Measurements from ENCODE around the gene CCDC127. TPM values are rescaled to one million over a fixed set of nuclear protein-coding genes. Genes with fewer than 3 reads are reported as not detected.

The CCDC127 gene
- total RNA-seq, 1 donor: 4.3 TPM

DNA sequence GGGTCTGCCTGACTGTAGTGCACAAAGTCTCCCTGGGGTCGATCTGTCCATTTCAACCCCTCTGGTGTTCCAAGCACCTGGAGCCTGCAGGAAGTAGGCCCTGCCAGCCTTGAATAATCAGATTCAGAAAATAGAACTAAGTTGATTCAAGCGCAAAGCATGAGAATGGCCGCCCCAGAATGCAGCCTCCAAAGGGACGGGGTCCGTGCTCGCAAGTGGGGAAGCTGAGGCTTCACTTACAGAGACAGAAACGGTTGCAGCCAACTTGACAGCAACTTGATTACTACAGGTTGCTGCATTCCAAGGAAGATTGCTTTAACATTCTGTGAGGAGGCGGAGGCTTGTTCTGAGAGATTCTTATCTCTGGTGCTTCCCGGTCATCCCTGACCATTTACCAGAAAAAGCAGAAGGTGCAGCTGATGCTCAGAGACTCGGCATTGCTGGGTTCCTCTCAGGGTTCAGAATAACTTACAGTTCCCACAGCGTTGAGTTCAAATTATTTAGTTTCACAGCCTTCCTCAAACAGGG is 41.6 kb downstream of the CCDC127 start:
- Histone ChIP-seq H3K4me3 (ENCODE audit: insufficient read depth, low read length) (no peak overlapping the region), H3K4me2 (ENCODE audit: insufficient read depth, low read length) (no peak overlapping the region), H2AFZ (ENCODE audit: low read length) (no peak overlapping the region), H4K20me1 (ENCODE audit: insufficient read depth, low read length) (no peaks in the 10 kb centered on the region), H3K27me3 (ENCODE audit: insufficient read depth, low read length) (peaks cover 39% of the 10 kb centered on the region), H3K4me1 (ENCODE audit: insufficient read depth, low read length) (no peaks in the 10 kb centered on the region), H3K36me3 (ENCODE audit: insufficient read depth, low read length) (no peaks in the 10 kb centered on the region), H3K79me2 (ENCODE audit: insufficient read depth, low read length) (no peaks in the 10 kb centered on the region), H3K9me3 (ENCODE audit: low read depth, low read length) (no peaks in the 10 kb centered on the region), H3K27ac (ENCODE audit: low read depth, low read length) (no peak overlapping the region)
- TF ChIP-seq CTCF (IDR thresholded peaks at IDR 0.05; ENCODE audit: extremely low read depth, low read depth, low read length): no peak
- DNase-seq (ENCODE audit: insufficient read length, low spot score, missing footprints): peak; percentile 39

DNA sequence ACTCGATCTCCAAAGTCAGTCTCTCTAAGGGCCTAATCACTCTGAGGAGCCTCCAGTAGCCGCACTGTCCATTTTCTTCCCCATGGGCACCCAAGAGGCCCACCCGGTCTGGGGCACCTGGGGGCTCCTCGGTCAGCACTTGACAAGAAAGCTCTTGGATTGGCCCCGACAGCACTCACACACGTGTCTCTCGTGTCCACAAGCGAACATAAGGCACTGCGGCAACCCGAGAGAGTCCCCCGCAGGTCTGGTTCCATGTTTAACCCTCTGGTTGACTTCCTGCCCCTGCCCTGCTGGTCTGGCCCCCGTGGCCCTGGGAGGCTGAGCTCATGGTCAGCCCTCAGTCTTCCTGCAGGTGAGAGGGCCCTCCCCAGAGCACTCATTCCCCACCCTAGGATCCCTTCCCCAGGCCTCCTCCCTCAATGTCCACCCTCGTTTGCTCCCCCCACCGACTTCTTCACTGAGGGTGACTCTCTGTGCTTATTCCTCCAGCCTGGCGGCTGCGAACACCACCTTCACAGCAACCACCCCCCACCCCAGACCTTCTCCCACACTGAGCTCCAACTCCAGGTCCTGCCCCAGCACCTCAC is 43.0 kb downstream of the CCDC127 start:
- Histone ChIP-seq H3K9me3 (ENCODE audit: low read depth, low read length) (no peaks in the 10 kb centered on the region), H3K79me2 (ENCODE audit: insufficient read depth, low read length) (no peaks in the 10 kb centered on the region), H2AFZ (ENCODE audit: low read length) (no peak overlapping the region), H3K4me3 (ENCODE audit: insufficient read depth, low read length) (no peak overlapping the region), H3K27me3 (ENCODE audit: insufficient read depth, low read length) (peaks cover 26% of the 10 kb centered on the region), H3K4me2 (ENCODE audit: insufficient read depth, low read length) (no peak overlapping the region), H3K27ac (ENCODE audit: low read depth, low read length) (no peak overlapping the region), H4K20me1 (ENCODE audit: insufficient read depth, low read length) (no peaks in the 10 kb centered on the region), H3K36me3 (ENCODE audit: insufficient read depth, low read length) (no peaks in the 10 kb centered on the region), H3K4me1 (ENCODE audit: insufficient read depth, low read length) (no peaks in the 10 kb centered on the region)
- no peak for TF ChIP-seq CTCF (IDR thresholded peaks at IDR 0.05; ENCODE audit: extremely low read depth, low read depth, low read length)
- DNase-seq (ENCODE audit: insufficient read length, low spot score, missing footprints): peak; percentile 36

DNA sequence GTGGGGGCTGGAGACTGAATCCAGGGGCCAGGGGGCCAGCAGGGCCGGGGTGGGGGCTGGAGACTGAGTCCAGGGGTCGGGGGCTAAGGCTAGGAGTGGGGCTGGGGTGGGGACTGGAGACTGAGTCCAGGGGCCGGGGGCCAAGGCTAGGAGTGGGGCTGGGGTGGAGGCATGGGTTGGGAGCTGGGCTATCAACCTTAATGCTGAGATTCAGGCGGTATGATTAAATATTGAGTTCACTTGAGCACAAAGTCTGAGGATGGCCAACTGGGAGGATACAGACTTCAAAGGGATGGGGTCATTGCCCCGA is 43.7 kb downstream of the CCDC127 start:
- Histone ChIP-seq H3K4me1 (ENCODE audit: insufficient read depth, low read length) (peaks cover 7% of the 10 kb centered on the region), H4K20me1 (ENCODE audit: insufficient read depth, low read length) (no peaks in the 10 kb centered on the region), H3K9me3 (ENCODE audit: low read depth, low read length) (no peaks in the 10 kb centered on the region), H3K79me2 (ENCODE audit: insufficient read depth, low read length) (no peaks in the 10 kb centered on the region), H2AFZ (ENCODE audit: low read length) (no peak overlapping the region), H3K4me3 (ENCODE audit: insufficient read depth, low read length) (no peak overlapping the region), H3K27ac (ENCODE audit: low read depth, low read length) (no peak overlapping the region), H3K4me2 (ENCODE audit: insufficient read depth, low read length) (no peak overlapping the region), H3K36me3 (ENCODE audit: insufficient read depth, low read length) (no peaks in the 10 kb centered on the region), H3K27me3 (ENCODE audit: insufficient read depth, low read length) (peaks cover 24% of the 10 kb centered on the region)
- peak; percentile 64 for DNase-seq (ENCODE audit: insufficient read length, low spot score, missing footprints)
- TF ChIP-seq CTCF (IDR thresholded peaks at IDR 0.05; ENCODE audit: extremely low read depth, low read depth, low read length): no peak

GRCh38 chr5:173392-174290 is 44.3 kb downstream of the CCDC127 start:
- Histone ChIP-seq H3K9me3 (ENCODE audit: low read depth, low read length) (no peaks in the 10 kb centered on the region), H3K36me3 (ENCODE audit: insufficient read depth, low read length) (no peaks in the 10 kb centered on the region), H3K27ac (ENCODE audit: low read depth, low read length) (no peak overlapping the region), H3K27me3 (ENCODE audit: insufficient read depth, low read length) (peaks cover 18% of the 10 kb centered on the region), H3K79me2 (ENCODE audit: insufficient read depth, low read length) (no peaks in the 10 kb centered on the region), H3K4me1 (ENCODE audit: insufficient read depth, low read length) (peaks cover 13% of the 10 kb centered on the region), H4K20me1 (ENCODE audit: insufficient read depth, low read length) (no peaks in the 10 kb centered on the region), H3K4me3 (ENCODE audit: insufficient read depth, low read length) (no peak overlapping the region), H3K4me2 (ENCODE audit: insufficient read depth, low read length) (no peak overlapping the region), H2AFZ (ENCODE audit: low read length) (no peak overlapping the region)
- DNase-seq (ENCODE audit: insufficient read length, low spot score, missing footprints): peak; percentile 55
- no peak for TF ChIP-seq CTCF (IDR thresholded peaks at IDR 0.05; ENCODE audit: extremely low read depth, low read depth, low read length)

All from osteoblast (primary cell).